NB4 (cell line): ENCODE results near the gene NFE2L2.

Experiments
- POLR2A ChIP-seq: IDR thresholded peaks from 2 replicates; pipeline ENCODE4 v1.6.1; 2011; ENCODE audit warnings: mild to moderate bottlenecking; ENCODE audit not compliant: insufficient read length; ENCODE audit errors: extremely low read depth
- TF ChIP-seq, protein P1 (sequence below): IDR thresholded peaks from one replicate; pipeline ENCODE4 v1.5.1; 2012; ENCODE audit warnings: low read depth, low read length

DNA sequence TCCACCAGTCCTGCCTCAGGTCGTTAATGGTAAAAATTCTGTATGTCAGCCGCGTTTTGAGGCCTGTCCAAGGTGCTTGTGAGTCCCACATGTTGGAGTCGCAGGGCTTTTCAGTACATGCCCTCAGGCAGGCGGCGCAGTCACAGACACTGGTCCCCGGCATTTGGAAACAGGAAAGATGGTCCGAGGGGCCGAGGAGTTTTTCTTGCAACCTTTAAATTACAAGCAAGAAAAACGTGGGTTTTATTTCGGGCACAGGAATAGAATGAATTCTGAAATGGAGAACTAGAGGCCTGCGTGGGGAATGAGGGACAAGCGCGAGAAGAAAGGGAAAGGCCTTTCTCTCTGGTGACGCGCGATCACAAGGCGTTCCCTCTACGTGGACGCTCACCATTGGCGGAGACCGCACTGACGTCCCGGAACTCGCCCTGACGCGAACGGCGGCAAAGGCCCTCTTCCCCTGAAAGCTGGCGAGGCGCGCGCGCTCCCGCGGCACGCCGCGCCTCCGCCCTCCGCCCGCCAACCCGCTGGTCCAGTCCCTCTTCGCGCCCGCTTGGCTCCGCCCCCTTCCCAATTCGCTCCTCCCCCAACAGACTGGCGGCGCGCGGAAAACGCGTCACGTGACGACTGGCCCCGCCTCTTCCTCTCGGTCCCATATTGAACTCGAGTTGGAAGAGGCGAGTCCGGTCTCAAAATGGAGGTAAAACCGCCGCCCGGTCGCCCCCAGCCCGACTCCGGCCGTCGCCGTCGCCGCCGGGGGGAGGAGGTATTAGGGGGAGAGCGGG lies 52.2 kb downstream of the NFE2L2 start, which contains the start of gene HNRNPA3:
- TF ChIP-seq, protein P1, sequence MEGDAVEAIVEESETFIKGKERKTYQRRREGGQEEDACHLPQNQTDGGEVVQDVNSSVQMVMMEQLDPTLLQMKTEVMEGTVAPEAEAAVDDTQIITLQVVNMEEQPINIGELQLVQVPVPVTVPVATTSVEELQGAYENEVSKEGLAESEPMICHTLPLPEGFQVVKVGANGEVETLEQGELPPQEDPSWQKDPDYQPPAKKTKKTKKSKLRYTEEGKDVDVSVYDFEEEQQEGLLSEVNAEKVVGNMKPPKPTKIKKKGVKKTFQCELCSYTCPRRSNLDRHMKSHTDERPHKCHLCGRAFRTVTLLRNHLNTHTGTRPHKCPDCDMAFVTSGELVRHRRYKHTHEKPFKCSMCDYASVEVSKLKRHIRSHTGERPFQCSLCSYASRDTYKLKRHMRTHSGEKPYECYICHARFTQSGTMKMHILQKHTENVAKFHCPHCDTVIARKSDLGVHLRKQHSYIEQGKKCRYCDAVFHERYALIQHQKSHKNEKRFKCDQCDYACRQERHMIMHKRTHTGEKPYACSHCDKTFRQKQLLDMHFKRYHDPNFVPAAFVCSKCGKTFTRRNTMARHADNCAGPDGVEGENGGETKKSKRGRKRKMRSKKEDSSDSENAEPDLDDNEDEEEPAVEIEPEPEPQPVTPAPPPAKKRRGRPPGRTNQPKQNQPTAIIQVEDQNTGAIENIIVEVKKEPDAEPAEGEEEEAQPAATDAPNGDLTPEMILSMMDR: no peak
- TF ChIP-seq POLR2A: peak; percentile 93
